AG10803 (cell line): ENCODE results near the gene TBCEL.
"Not testable (repeated sequence)": the region's sequence is repeated elsewhere in the genome, so short reads cannot be mapped to it uniquely, and the experiment has no call there.

Source experiments
- DNase-seq: peaks from one replicate; pipeline ENCODE4 v3.0.0; 2010; ENCODE audit warnings: low read depth
- H3K4me3 ChIP-seq: 2 replicates; pipeline ENCODE4 v1.5.1; 2011; ENCODE audit warnings: mild to moderate bottlenecking, low read length, control low read depth
- CTCF ChIP-seq: conservative IDR thresholded peaks from 2 replicates; pipeline ENCODE4 v1.5.1; 2011; ENCODE audit warnings: mild to moderate bottlenecking, low read length, control low read depth, inconsistent platforms

Gene TBCEL

GRCh38 chr11:121029813-121030445 lies 6.0 kb downstream of the TBCEL start:
- no peak overlapping the region for H3K4me3 ChIP-seq
- no peak for DNase-seq
- no peak for TF ChIP-seq CTCF

GRCh38 chr11:121031167-121031566 lies 7.3 kb downstream of the TBCEL start:
- TF ChIP-seq CTCF: no peak
- DNase-seq: no peak
- no peak overlapping the region for H3K4me3 ChIP-seq

- not testable (repeated sequence) for DNase-seq, H3K4me3 ChIP-seq
Measured at GRCh38 chr11:121031648-121032047, 7.7 kb downstream of the TBCEL start.

GRCh38 chr11:121032546-121032945 lies 8.6 kb downstream of the TBCEL start:
- TF ChIP-seq CTCF: no peak
- no peak for DNase-seq
- H3K4me3 ChIP-seq: no peak overlapping the region

GRCh38 chr11:121033635-121034034 lies 9.7 kb downstream of the TBCEL start:
- DNase-seq: no peak
- TF ChIP-seq CTCF: no peak
- no peak overlapping the region for H3K4me3 ChIP-seq

GRCh38 chr11:121035169-121035755 lies 11.4 kb downstream of the TBCEL start:
- H3K4me3 ChIP-seq: no peak overlapping the region
- TF ChIP-seq CTCF: no peak
- peak; percentile 37 for DNase-seq

- DNase-seq: peak; percentile 43
- no peak for TF ChIP-seq CTCF
- no peak overlapping the region for H3K4me3 ChIP-seq
Measured at GRCh38 chr11:121035780-121036179, 11.9 kb downstream of the TBCEL start.
